H1 (cell line): ENCODE measurements around the gene THADA. TPM values are rescaled to one million over a fixed set of nuclear protein-coding genes. Genes with fewer than 3 reads are reported as not detected.
A peak's percentile ranks its signal among the peaks of the same experiment; 100 is the strongest.

ENCODE experiments used
- CTCF ChIA-PET: fragments of 300-600 bp; sonication (Branson Sonifier 250); formaldehyde crosslinking; loops from one replicate; lab custom pipeline; 2021; ENCODE audit not compliant: partially characterized antibody; lab: Charles Lee
- POLR2A ChIA-PET: fragments of 300-600 bp; sonication (Branson Sonifier 250); formaldehyde crosslinking; loops from one replicate; lab custom pipeline; 2021; ENCODE audit warnings: inconsistent platforms; ENCODE audit not compliant: partially characterized antibody; lab: Charles Lee
- DNase-seq, 2 experiments: peaks; one replicate each; pipeline versions ENCODE4 v3.0.0 to v3.0.0-alpha.2; 2010 to 2022; ENCODE audit warnings: low spot score in 2 of 2, low read depth in 1 of 2, mixed read lengths in 1 of 2
- FAIRE-seq: peaks from 2 replicates; lab custom pipeline; 2011; peaks lifted over from hg19 to GRCh38; lab: Jason Lieb, UNC
- H2AFZ ChIP-seq: 2 replicates; pipeline ENCODE4 v1.8.1; 2012; ENCODE audit warnings: low read length, inconsistent platforms
- H2AK5ac ChIP-seq: 2 replicates; pipeline ENCODE4 v1.6.1; 2013; ENCODE audit warnings: low read depth, low read length
- H2BK120ac ChIP-seq: replicated peaks from 2 replicates; pipeline ENCODE3; 2013; ENCODE audit warnings: low read depth, low read length, inconsistent platforms
- H2BK12ac ChIP-seq: 2 replicates; pipeline ENCODE4 v1.6.1; 2013; ENCODE audit warnings: low read depth, low read length
- H2BK15ac ChIP-seq: 2 replicates; pipeline ENCODE4 v1.6.1; 2013; ENCODE audit warnings: low read length
- H2BK20ac ChIP-seq: 2 replicates; pipeline ENCODE4 v1.6.1; 2013; ENCODE audit warnings: low read length
- H2BK5ac ChIP-seq: 2 replicates; pipeline ENCODE4 v1.6.1; 2013; ENCODE audit warnings: low read depth, low read length
- H3K14ac ChIP-seq: 2 replicates; pipeline ENCODE4 v1.6.1; 2013; ENCODE audit warnings: inconsistent platforms; ENCODE audit not compliant: insufficient read length
- H3K18ac ChIP-seq: 2 replicates; pipeline ENCODE4 v1.6.1; 2013; ENCODE audit warnings: low read length; ENCODE audit errors: extremely low read depth
- H3K23ac ChIP-seq: 2 replicates; pipeline ENCODE4 v1.6.1; 2013; ENCODE audit warnings: inconsistent platforms; ENCODE audit not compliant: insufficient read length
- H3K23me2 ChIP-seq: 2 replicates; pipeline ENCODE4 v1.6.1; 2013; ENCODE audit warnings: low read depth, low read length
- H3K27ac ChIP-seq: 2 replicates; pipeline ENCODE4 v1.6.1; 2011; ENCODE audit warnings: low read depth, low read length, inconsistent platforms
- H3K27me3 ChIP-seq, 4 experiments: replicated peaks in 1 of 4; 1 replicate in 1 of 4; 2 replicates in 3 of 4; pipeline versions ENCODE4 v1.6.1 to v1.8.1; 2011 to 2013; ENCODE audit warnings: low read length in 3 of 4, mild to moderate bottlenecking in 3 of 4, inconsistent platforms in 2 of 4, mixed read lengths in 2 of 4, moderate library complexity in 1 of 4; ENCODE audit not compliant: control insufficient read depth in 3 of 4, insufficient read depth in 3 of 4; ENCODE audit errors: extremely low read depth in 1 of 4
- H3K36me3 ChIP-seq, 4 experiments: 2 replicates each; pipeline versions ENCODE4 v1.6.1 to v1.8.1; 2011 to 2013; ENCODE audit warnings: mild to moderate bottlenecking in 4 of 4, low read length in 3 of 4, moderate library complexity in 2 of 4, control low read depth in 1 of 4, inconsistent platforms in 1 of 4; ENCODE audit not compliant: insufficient read depth in 4 of 4, control insufficient read depth in 2 of 4
- H3K4ac ChIP-seq: replicated peaks from 2 replicates; pipeline ENCODE3; 2013; ENCODE audit warnings: low read length, low read depth, mixed read lengths, inconsistent platforms; ENCODE audit not compliant: insufficient read length
- H3K4me1 ChIP-seq, 4 experiments: replicated peaks in 1 of 4; 1 replicate in 1 of 4; 2 replicates in 3 of 4; pipeline versions ENCODE4 v1.6.1 to v1.8.1; 2011 to 2013; ENCODE audit warnings: low read length in 3 of 4, inconsistent platforms in 2 of 4, mixed read lengths in 1 of 4; ENCODE audit not compliant: insufficient read depth in 4 of 4, control insufficient read depth in 3 of 4
- H3K4me2 ChIP-seq, 2 experiments: 2 replicates each; pipeline versions ENCODE4 v1.6.1 to v1.8.1; 2011 to 2013; ENCODE audit warnings: low read depth in 2 of 2, low read length in 2 of 2, control low read depth in 1 of 2, inconsistent platforms in 1 of 2, mild to moderate bottlenecking in 1 of 2; ENCODE audit not compliant: insufficient read depth in 1 of 2
- H3K4me3 ChIP-seq, 4 experiments: fragments of 200-600, 300-600 bp in 1 of 4; sonication (generic), shearing (Covaris generic), sonication (Bioruptor Twin) in 1 of 4; 2 replicates each; pipeline versions ENCODE4 v1.5.1 to v1.8.1; 2011 to 2016; ENCODE audit warnings: low read length in 4 of 4, low read depth in 3 of 4, control low read depth in 2 of 4, inconsistent platforms in 2 of 4, mild to moderate bottlenecking in 2 of 4, mixed read lengths in 1 of 4, moderate library complexity in 1 of 4; ENCODE audit not compliant: insufficient read depth in 2 of 4; ENCODE audit errors: extremely low read depth in 1 of 4
- H3K56ac ChIP-seq: replicated peaks from 2 replicates; pipeline ENCODE3; 2013; ENCODE audit warnings: low read depth, mild to moderate bottlenecking, mixed read lengths, low read length, inconsistent platforms; ENCODE audit not compliant: insufficient read length
- H3K79me1 ChIP-seq: 2 replicates; pipeline ENCODE4 v1.6.1; 2013; ENCODE audit warnings: low read depth, low read length, control low read depth
- H3K79me2 ChIP-seq, 2 experiments: 2 replicates each; pipeline versions ENCODE4 v1.6.1 to v1.8.1; 2012 to 2013; ENCODE audit warnings: low read length in 2 of 2, mild to moderate bottlenecking in 2 of 2, inconsistent platforms in 1 of 2; ENCODE audit not compliant: insufficient read depth in 2 of 2, control insufficient read depth in 1 of 2
- H3K9ac ChIP-seq, 4 experiments: replicated peaks in 1 of 4; 1 replicate in 1 of 4; 2 replicates in 3 of 4; pipeline versions ENCODE4 v1.6.1 to v1.8.1; 2011 to 2013; ENCODE audit warnings: low read depth in 3 of 4, low read length in 3 of 4, control low read depth in 2 of 4, mild to moderate bottlenecking in 2 of 4, moderate library complexity in 2 of 4, inconsistent platforms in 1 of 4; ENCODE audit errors: extremely low read depth in 1 of 4
- H3K9me3 ChIP-seq, 2 experiments: 2 replicates each; pipeline versions ENCODE4 v1.6.1 to v1.8.1; 2012 to 2013; ENCODE audit warnings: mild to moderate bottlenecking in 2 of 2, moderate library complexity in 2 of 2, control low read depth in 1 of 2, inconsistent platforms in 1 of 2, low read depth in 1 of 2, low read length in 1 of 2, mixed read lengths in 1 of 2; ENCODE audit not compliant: insufficient read depth in 2 of 2
- H4K20me1 ChIP-seq, 2 experiments: replicated peaks in 1 of 2; 2 replicates each; pipeline versions ENCODE3 to v1.8.1; 2011 to 2013; ENCODE audit warnings: inconsistent platforms in 2 of 2, low read length in 2 of 2, mild to moderate bottlenecking in 1 of 2; ENCODE audit not compliant: insufficient read depth in 2 of 2, control insufficient read depth in 1 of 2
- H4K5ac ChIP-seq: 2 replicates; pipeline ENCODE4 v1.6.1; 2013; ENCODE audit warnings: low read length, low read depth, mixed read lengths, inconsistent platforms; ENCODE audit not compliant: insufficient read length
- H4K8ac ChIP-seq: 2 replicates; pipeline ENCODE4 v1.8.0; 2013; ENCODE audit warnings: mild to moderate bottlenecking, moderate library complexity, low read length, inconsistent platforms; ENCODE audit not compliant: insufficient read depth; ENCODE audit errors: extremely low read depth
- H4K91ac ChIP-seq: replicated peaks from 2 replicates; pipeline ENCODE3; 2013; ENCODE audit warnings: low read length, mixed read lengths, inconsistent platforms; ENCODE audit not compliant: insufficient read length
- BRCA1 ChIP-seq: IDR thresholded peaks from 2 replicates; pipeline ENCODE4 v1.6.1; 2012; ENCODE audit warnings: low read depth, low read length, improper control_type of control experiment
- CEBPB ChIP-seq: IDR thresholded peaks from 2 replicates; pipeline ENCODE4 v1.6.1; 2012; ENCODE audit warnings: low read depth, low read length
- CREB1 ChIP-seq: IDR thresholded peaks from 2 replicates; pipeline ENCODE4 v1.6.1; 2012; ENCODE audit warnings: inconsistent platforms
- NANOG ChIP-seq: IDR thresholded peaks from 2 replicates; pipeline ENCODE4 v1.6.1; 2011; ENCODE audit warnings: low read length, low read depth, mild to moderate bottlenecking, inconsistent platforms; ENCODE audit not compliant: insufficient read depth, poor library complexity, severe bottlenecking
- POLR2AphosphoS5 ChIP-seq: IDR thresholded peaks from 2 replicates; pipeline ENCODE4 v1.6.1; 2011; ENCODE audit warnings: low read depth, low read length
- RBBP5 ChIP-seq: IDR thresholded peaks from 2 replicates; pipeline ENCODE4 v1.7.1; 2012; ENCODE audit warnings: low read depth, mild to moderate bottlenecking, inconsistent platforms, low read length, moderate library complexity, borderline replicate concordance
- TAF1 ChIP-seq: IDR thresholded peaks from 2 replicates; pipeline ENCODE4 v1.6.1; 2011; ENCODE audit warnings: mild to moderate bottlenecking, low read depth, low read length
- TBP ChIP-seq: IDR thresholded peaks from 2 replicates; pipeline ENCODE4 v1.6.1; 2011; ENCODE audit warnings: low read depth, low read length, improper control_type of control experiment
- ZNF274 ChIP-seq: IDR thresholded peaks from 2 replicates; pipeline ENCODE4 v1.7.0; 2012; ENCODE audit warnings: low read length, borderline replicate concordance; ENCODE audit errors: extremely low read depth
- WGBS, 2 experiments: shearing (Covaris generic) in 1 of 2; methylation state at CpG; one replicate each; pipeline versions ENCODE4 v1.1.6 to v1.1.7; 2013 to 2015; ENCODE audit warnings: low lambda C conversion rate in 2 of 2, mixed read lengths in 2 of 2, inconsistent platforms in 1 of 2, low coverage in 1 of 2, missing lambda C conversion rate in 1 of 2; ENCODE audit not compliant: insufficient replicate concordance in 2 of 2, insufficient coverage in 1 of 2, insufficient read length in 1 of 2; ENCODE audit errors: extremely low coverage in 1 of 2, missing lambda C conversion rate in 1 of 2; 5-methylcytosine and 5-hydroxymethylcytosine counted together
- polyA plus RNA-seq, 7 experiments: library from polyadenylated mRNA; depleted of rRNA in 3 of 7; stranded (reverse) in 5 of 7; unstranded in 2 of 7; fragments of >200 nt in 5 of 7; fragments of 200-250 nt in 2 of 7; gene quantifications; 1 replicate in 5 of 7; 2 replicates in 1 of 7; 4 replicates in 1 of 7; pipeline versions ENCODE4 v1.2.1 to v1.2.3, GENCODE V29; 2011 to 2013; ENCODE audit warnings: missing spikeins in 2 of 7, mixed read lengths in 2 of 7
- total RNA-seq: library from RNA; stranded (reverse); fragmentation: NEBNext Ultra II Directional; extraction: Animal tissue kit (Norgen Biotek cat#: 25700); gene quantifications from 2 replicates; pipeline ENCODE4 v1.2.1, GENCODE V29; 2021

THADA gene
- total and polyA plus RNA-seq, 2 of the 8 experiments (the other 6 are each of a cell fraction or from before 2014, with no cell fraction given): 22.4 to 26.8 TPM

DNA sequence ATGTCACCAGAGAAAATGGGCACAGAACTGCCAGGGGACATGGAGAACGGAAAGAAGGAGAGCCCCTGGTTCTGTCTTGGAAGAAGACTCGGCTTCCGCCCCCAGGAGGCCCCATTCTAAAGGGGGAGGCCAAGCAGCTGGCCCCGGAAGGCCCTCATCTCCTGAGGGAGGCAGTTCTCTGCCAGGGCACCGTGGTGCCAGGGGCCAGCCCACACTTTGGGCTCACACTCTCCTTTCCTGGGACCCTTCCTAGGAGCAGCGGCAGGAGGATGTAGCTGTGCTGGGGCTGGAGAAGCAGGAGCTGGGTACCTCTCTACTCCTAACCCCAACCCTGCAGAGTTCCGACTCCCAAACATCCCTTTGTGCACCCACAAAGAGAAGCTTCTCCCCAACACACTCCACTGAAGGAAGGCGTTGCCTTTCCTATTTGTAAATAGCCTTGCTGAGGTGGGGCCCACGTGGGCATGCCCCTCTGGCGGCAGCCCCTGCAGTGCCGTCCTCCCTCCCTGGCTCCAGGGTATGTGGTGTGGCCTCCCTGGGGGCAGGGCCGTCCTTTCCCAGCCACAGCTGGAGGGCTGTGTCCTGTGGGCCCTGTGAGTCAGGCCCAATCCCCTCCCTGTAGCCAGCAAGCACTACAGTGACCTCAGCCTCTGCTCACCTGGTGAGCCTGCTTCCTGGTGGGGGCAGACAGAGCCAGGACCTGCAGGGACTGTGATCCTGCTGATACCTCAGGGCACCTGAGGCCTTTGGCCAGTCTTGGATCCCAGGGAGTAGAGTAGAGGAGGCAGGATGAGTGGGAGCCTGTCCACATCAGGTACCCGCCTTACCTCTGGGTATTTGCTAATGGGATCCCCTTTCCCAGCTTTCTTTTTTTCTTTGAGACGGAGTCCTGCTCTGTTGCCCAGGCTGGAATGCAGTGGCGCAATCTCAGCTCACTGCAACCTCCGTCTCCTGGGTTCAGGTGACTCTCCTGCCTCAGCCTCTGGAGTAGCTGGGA is 396.0 kb downstream of the THADA start:
- no peak for DNase-seq
- TF ChIP-seq TAF1 (no peak), BRCA1 (no peak), CEBPB (no peak), RBBP5 (no peak), NANOG (no peak), CREB1 (no peak), ZNF274 (no peak), POLR2AphosphoS5 (no peak), TBP (no peak)

More for the DNA sequence above, 396.0 kb downstream of the THADA start:
- Histone ChIP-seq H3K9me3 (no peaks in the 10 kb centered on the region), H3K4me1 (peaks cover 4 to 9% (median 7%) of the 10 kb centered on the region in 4 experiments), H2BK20ac (peak overlapping the region; percentile 72), H2BK12ac (peak overlapping the region; percentile 86; the same call in 1 of the 2 replicates), H4K8ac (peak overlapping the region; percentile 7; the same call in 1 of the 2 replicates), H4K20me1 (no peaks in the 10 kb centered on the region), H3K23ac (no peak overlapping the region), H2BK5ac (peak overlapping the region; percentile 85; the same call in 1 of the 2 replicates), H4K5ac (no peak overlapping the region), H3K56ac (no peak overlapping the region), H3K9ac (no peak overlapping the region; a peak in 1 of 7 replicates), H3K4ac (no peak overlapping the region), H3K79me1 (no peaks in the 10 kb centered on the region), H2BK120ac (no peak overlapping the region), H3K14ac (no peak overlapping the region), H2BK15ac (peak overlapping the region; percentile 100; the same call in 1 of the 2 replicates), H3K79me2 (no peaks in the 10 kb centered on the region), H3K27ac (no peak overlapping the region), H3K23me2 (no peaks in the 10 kb centered on the region; the same call in 1 of the 2 replicates), H3K18ac (peak overlapping the region; percentile 87), H3K4me2 (no peak overlapping the region; a peak in 1 of 4 replicates), H2AK5ac (no peak overlapping the region), H3K27me3 (no peaks in the 10 kb centered on the region), H3K4me3 (no peak overlapping the region), H4K91ac (peak overlapping the region; percentile 58), H3K36me3 (no peaks in the 10 kb centered on the region), H2AFZ (no peak overlapping the region)
- ChIA-PET CTCF (interaction anchor here (0.6 to 2.5 kb wide), 8 partner anchors 8 to 369 kb away, joined by 3 to 11 read pairs (median 4); no protein-coding TSS in a partner anchor), POLR2A (interaction anchor here (1.1 to 1.3 kb wide), 2 partner anchors 18 to 27 kb away, joined by 4 to 5 read pairs; partner anchors contain the start of gene ZFP36L2)
- 80% methylated on average over 16 of the region's 16 CpGs; no CpG with 5 or more reads in 1 of the 2 experiments for WGBS, 2 experiments
- no peak for FAIRE-seq
